Measurements from ENCODE around the gene AP2B1. TPM values are rescaled to one million over a fixed set of nuclear protein-coding genes. Genes with fewer than 3 reads are reported as not detected.

AP2B1 gene
- total RNA-seq, 1 experiment from 2014 or later, result 217 TPM

DNA sequence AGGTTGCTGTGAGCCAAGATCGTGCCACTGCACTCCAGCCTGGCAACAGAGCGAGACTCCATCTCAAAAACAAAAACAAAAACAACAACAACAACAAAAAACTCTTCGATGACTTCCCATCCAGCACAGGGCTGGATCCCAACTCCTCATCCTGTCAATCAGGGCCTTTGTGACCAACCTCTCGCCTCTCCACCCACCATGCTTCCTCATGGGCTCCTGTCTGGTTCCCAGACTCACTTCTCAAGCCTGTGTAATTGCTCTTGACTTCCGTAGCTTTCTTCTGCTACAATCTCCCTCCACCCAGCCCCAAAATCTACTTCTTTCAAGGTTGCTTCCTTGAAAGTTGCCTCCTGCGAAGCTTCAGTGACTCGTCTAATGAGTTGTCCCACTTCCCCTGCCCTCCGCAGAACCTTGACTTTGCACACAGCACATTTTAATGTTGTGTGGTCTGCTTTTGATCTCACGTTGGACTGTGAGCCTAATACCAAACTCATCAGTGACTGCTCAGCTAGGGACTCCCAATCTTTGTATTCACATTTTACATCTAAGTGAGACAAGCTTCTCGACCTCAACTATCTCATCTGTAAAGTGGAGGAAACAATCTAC is 143.4 kb downstream of the AP2B1 start:
- no peak overlapping the region for H4K5ac ChIP-seq (ENCODE audit: insufficient read length, low read depth, low read length)
- H3K4ac ChIP-seq (ENCODE audit: low read depth, low read length), result no peak overlapping the region
- no peak overlapping the region for H2AK5ac ChIP-seq (ENCODE audit: insufficient read length, low read length)
- H3K9ac ChIP-seq (ENCODE audit: extremely low read depth, insufficient read length, low read length), result no peak overlapping the region
- peaks cover 3% of the 10 kb centered on the region; the same call in 1 of the 2 replicates for H3K4me1 ChIP-seq (ENCODE audit: insufficient read depth, low read length)
- H3K4me2 ChIP-seq (ENCODE audit: insufficient read depth, insufficient read length, low read length), result no peak overlapping the region
- no peak overlapping the region for H2BK5ac ChIP-seq (ENCODE audit: insufficient read length, low read length)
- H3K27ac Mint-ChIP-seq, result peak overlapping the region in 1 of 3 experiments; percentile 42; a peak in 1 of 7 replicates
- no peak overlapping the region for H2BK15ac ChIP-seq (ENCODE audit: low read depth, low read length)
- H3K23ac ChIP-seq (ENCODE audit: insufficient read length, low read depth, low read length), result no peak overlapping the region
- no peaks in the 10 kb centered on the region for H3K79me2 ChIP-seq (ENCODE audit: insufficient read depth, low read length)
- no peak overlapping the region for H3K56ac ChIP-seq (ENCODE audit: insufficient read length, low read depth, low read length)
- peaks cover 38 to 48% of the 10 kb centered on the region in 2 experiments for H3K4me1 Mint-ChIP-seq
- H2BK120ac ChIP-seq (ENCODE audit: low read depth, low read length, poor library complexity, severe bottlenecking), result no peak overlapping the region
- H4K20me1 ChIP-seq (ENCODE audit: control insufficient read depth, insufficient read depth, insufficient read length), result no peaks in the 10 kb centered on the region
- no peaks in the 10 kb centered on the region for H3K9me3 Mint-ChIP-seq
- no peak overlapping the region for H3K27ac ChIP-seq (ENCODE audit: insufficient read length, low read depth, low read length)
- H3K18ac ChIP-seq (ENCODE audit: insufficient read length, low read depth, low read length), result no peak overlapping the region
- H3K36me3 Mint-ChIP-seq (ENCODE audit: insufficient read depth in 1 of 3, low read depth in 3 of 3), result peaks cover 0 to 5% (median 5%) of the 10 kb centered on the region in 3 experiments; a peak in 4 of 7 replicates
- TF ChIP-seq, protein P1, sequence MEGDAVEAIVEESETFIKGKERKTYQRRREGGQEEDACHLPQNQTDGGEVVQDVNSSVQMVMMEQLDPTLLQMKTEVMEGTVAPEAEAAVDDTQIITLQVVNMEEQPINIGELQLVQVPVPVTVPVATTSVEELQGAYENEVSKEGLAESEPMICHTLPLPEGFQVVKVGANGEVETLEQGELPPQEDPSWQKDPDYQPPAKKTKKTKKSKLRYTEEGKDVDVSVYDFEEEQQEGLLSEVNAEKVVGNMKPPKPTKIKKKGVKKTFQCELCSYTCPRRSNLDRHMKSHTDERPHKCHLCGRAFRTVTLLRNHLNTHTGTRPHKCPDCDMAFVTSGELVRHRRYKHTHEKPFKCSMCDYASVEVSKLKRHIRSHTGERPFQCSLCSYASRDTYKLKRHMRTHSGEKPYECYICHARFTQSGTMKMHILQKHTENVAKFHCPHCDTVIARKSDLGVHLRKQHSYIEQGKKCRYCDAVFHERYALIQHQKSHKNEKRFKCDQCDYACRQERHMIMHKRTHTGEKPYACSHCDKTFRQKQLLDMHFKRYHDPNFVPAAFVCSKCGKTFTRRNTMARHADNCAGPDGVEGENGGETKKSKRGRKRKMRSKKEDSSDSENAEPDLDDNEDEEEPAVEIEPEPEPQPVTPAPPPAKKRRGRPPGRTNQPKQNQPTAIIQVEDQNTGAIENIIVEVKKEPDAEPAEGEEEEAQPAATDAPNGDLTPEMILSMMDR (conservative IDR thresholded peaks at IDR 0.05), result no peak
- no peak overlapping the region for H2BK12ac ChIP-seq (ENCODE audit: insufficient read length, low read depth, low read length)
- H3K79me1 ChIP-seq (ENCODE audit: insufficient read depth, low read depth, low read length, poor library complexity, severe bottlenecking), result no peaks in the 10 kb centered on the region
- peaks cover 25% of the 10 kb centered on the region for H3K27me3 Mint-ChIP-seq (ENCODE audit: low read depth)
- H3K4me3 Mint-ChIP-seq, result peak overlapping the region; percentile 63 to 81; a peak in 4 of 5 replicates
- WGBS (ENCODE audit: extremely low coverage, insufficient read length, low lambda C conversion rate), result no CpG with 5 or more reads among the region's 10 CpGs
- H3K14ac ChIP-seq (ENCODE audit: insufficient read depth, low read length), result no peak overlapping the region
- no peak overlapping the region for H2AFZ ChIP-seq (ENCODE audit: low read length)
- no peaks in the 10 kb centered on the region for H3K27me3 ChIP-seq (ENCODE audit: insufficient read depth, low read length)
- DNase-seq, result no peak
- H3T11ph ChIP-seq (ENCODE audit: low read length), result no peak overlapping the region
- peaks cover 6% of the 10 kb centered on the region for H3K23me2 ChIP-seq (ENCODE audit: insufficient read length, low read depth, low read length, poor library complexity, severe bottlenecking)
- H4K8ac ChIP-seq (replicated peaks; ENCODE audit: insufficient read length, low read depth, low read length), result no peak overlapping the region
- no peak overlapping the region for H2BK20ac ChIP-seq (ENCODE audit: low read depth, low read length, poor library complexity, severe bottlenecking)
- no peaks in the 10 kb centered on the region for H3K9me3 ChIP-seq (ENCODE audit: control insufficient read depth, low read depth, low read length)
- H4K91ac ChIP-seq (ENCODE audit: insufficient read length, low read depth, low read length), result no peak overlapping the region

All from H9 (cell line).